GM12878 (cell line): ENCODE results near the gene MAPKAP1. TPM values are rescaled to one million over a fixed set of nuclear protein-coding genes. Genes with fewer than 3 reads are reported as not detected.

Experiments
- ATAC-seq: fragments of 200-7000 bp; cut with Tn5 transposase; 3 replicates; pipeline ENCODE4 v1.9.1; 2020; ENCODE audit warnings: mild to moderate bottlenecking, moderate library complexity
- BruUV-seq: library from RNA; stranded (reverse); fragments of 400-500 nt; replicated peaks from 2 replicates; lab custom pipeline; 2021; lab: Mats Ljungman, UMichigan
- CTCF ChIA-PET: fragments of 300-600 bp; sonication (Branson Sonifier 250); formaldehyde crosslinking; extraction: SDS; loops from one replicate; lab custom pipeline; 2021; ENCODE audit warnings: inconsistent platforms; lab: Yijun Ruan, JAX
- POLR2A ChIA-PET: fragments of 350-600 bp; formaldehyde crosslinking; extraction: SDS; loops from one replicate; lab custom pipeline; 2021; ENCODE audit warnings: inconsistent platforms; lab: Charles Lee
- RAD21 ChIA-PET: fragments of 300-600 bp; sonication (Branson Sonifier 250); formaldehyde crosslinking; loops from one replicate; lab custom pipeline; 2023; ENCODE audit warnings: antibody characterized with exemption; ENCODE audit not compliant: unreplicated experiment; lab: Charles Lee
- SMC1A ChIA-PET: fragments of 300-600 bp; sonication (Branson Sonifier 250); formaldehyde crosslinking; loops from one replicate; lab custom pipeline; 2023; ENCODE audit not compliant: unreplicated experiment, uncharacterized antibody; lab: Charles Lee
- DNase-seq: peaks from one replicate; pipeline ENCODE4 v3.0.0-alpha.2; 2011; ENCODE audit warnings: low read depth, low spot score
- FAIRE-seq: peaks from 3 replicates; lab custom pipeline; 2011; peaks lifted over from hg19 to GRCh38; lab: Jason Lieb, UNC
- H2AFZ ChIP-seq: 2 replicates; pipeline ENCODE4 v1.6.0; 2011; ENCODE audit warnings: low read depth, low read length, control low read depth; ENCODE audit not compliant: control insufficient read depth
- H3K27ac ChIP-seq: 2 replicates; pipeline ENCODE4 v1.5.1; 2011; ENCODE audit warnings: control low read depth; ENCODE audit not compliant: control insufficient read depth, insufficient read depth
- H3K27me3 ChIP-seq, 2 experiments: replicated peaks in 1 of 2; 2 replicates each; pipeline versions ENCODE4 v1.6.0 to v1.6.1; 2011; ENCODE audit warnings: low read length in 1 of 2; ENCODE audit not compliant: control insufficient read depth in 2 of 2, insufficient read depth in 2 of 2
- H3K36me3 ChIP-seq, 2 experiments: 2 replicates each; pipeline ENCODE4 v1.5.1; 2011; ENCODE audit warnings: low read length in 1 of 2; ENCODE audit not compliant: control insufficient read depth in 2 of 2, insufficient read depth in 2 of 2
- H3K4me1 ChIP-seq: 2 replicates; pipeline ENCODE4 v1.6.1; 2011; ENCODE audit warnings: mild to moderate bottlenecking, low read length, moderate library complexity, mixed read lengths; ENCODE audit not compliant: control insufficient read depth, insufficient read depth
- H3K4me2 ChIP-seq: 2 replicates; pipeline ENCODE4 v1.6.0; 2011; ENCODE audit warnings: control low read depth; ENCODE audit not compliant: control insufficient read depth, insufficient read depth
- H3K4me3 ChIP-seq: fragments of 200-600 bp; sonication (generic); 2 replicates; pipeline ENCODE4 v1.5.1; 2016
- H3K79me2 ChIP-seq: 2 replicates; pipeline ENCODE4 v1.6.0; 2011; ENCODE audit warnings: low read length; ENCODE audit not compliant: control insufficient read depth, insufficient read depth
- H3K9ac ChIP-seq: 2 replicates; pipeline ENCODE4 v1.8.0; 2011; ENCODE audit warnings: low read length, control low read depth, mixed read lengths; ENCODE audit not compliant: control insufficient read depth, insufficient read depth
- H3K9me3 ChIP-seq: replicated peaks from 3 replicates; pipeline ENCODE4 v1.5.1; 2011; ENCODE audit warnings: mild to moderate bottlenecking, low read length; ENCODE audit not compliant: control insufficient read depth, insufficient read depth
- H4K20me1 ChIP-seq: 2 replicates; pipeline ENCODE4 v1.6.0; 2011; ENCODE audit not compliant: control insufficient read depth, insufficient read depth
- ATF2 ChIP-seq: IDR thresholded peaks from 2 replicates; pipeline ENCODE4 v1.6.1; 2012; ENCODE audit warnings: low read length, inconsistent platforms
- CBX3 ChIP-seq: fragments of 200-600 bp; sonication (generic); IDR thresholded peaks from 2 replicates; pipeline ENCODE4 v1.6.1; 2016; ENCODE audit warnings: low read depth, borderline replicate concordance
- CEBPZ ChIP-seq: fragments of 150-350 bp; IDR thresholded peaks from 2 replicates; pipeline ENCODE4 v1.6.1; 2016; ENCODE audit warnings: low read depth, low read length
- IRF5 ChIP-seq: fragments of 450-650 bp; IDR thresholded peaks from 2 replicates; pipeline ENCODE4 v1.6.1; 2017; ENCODE audit warnings: borderline replicate concordance
- JUND ChIP-seq: IDR thresholded peaks from 2 replicates; pipeline ENCODE4 v1.6.1; 2012; ENCODE audit warnings: low read depth, mild to moderate bottlenecking, low read length, improper control_type of control experiment, moderate library complexity
- MTA2 ChIP-seq: fragments of 450-650 bp; IDR thresholded peaks from 2 replicates; pipeline ENCODE4 v1.6.1; 2016; ENCODE audit warnings: low read depth, mild to moderate bottlenecking, moderate library complexity
- POLR2A ChIP-seq: IDR thresholded peaks from 2 replicates; pipeline ENCODE4 v1.6.1; 2011; ENCODE audit warnings: low read depth, mild to moderate bottlenecking, low read length
- RB1 ChIP-seq: fragments of 450-650 bp; formaldehyde crosslinking; IDR thresholded peaks from 2 replicates; pipeline ENCODE4 v1.6.1; 2017; ENCODE audit warnings: mild to moderate bottlenecking, borderline replicate concordance
- RBBP5 ChIP-seq: fragments of 200-600 bp; sonication (generic); conservative IDR thresholded peaks from 2 replicates; pipeline ENCODE4 v1.6.1; 2016
- RCOR1 ChIP-seq: conservative IDR thresholded peaks from 2 replicates; pipeline ENCODE4 v1.6.1; 2012; ENCODE audit warnings: low read depth, low read length, improper control_type of control experiment
- STAT1 ChIP-seq: fragments of 450-650 bp; conservative IDR thresholded peaks from 2 replicates; pipeline ENCODE4 v1.6.1; 2014; ENCODE audit warnings: antibody characterized with exemption, mild to moderate bottlenecking
- USF1 ChIP-seq: IDR thresholded peaks from 2 replicates; pipeline ENCODE4 v1.6.1; 2011; ENCODE audit warnings: borderline replicate concordance, low read depth, mild to moderate bottlenecking, moderate library complexity, mixed read lengths, low read length; ENCODE audit not compliant: insufficient read depth; ENCODE audit errors: extremely low read length
- ZBTB33 ChIP-seq: fragments of 450-650 bp; IDR thresholded peaks from 2 replicates; pipeline ENCODE4 v1.6.1; 2017; ENCODE audit warnings: mild to moderate bottlenecking
- WGBS: methylation state at CpG from one replicate; pipeline ENCODE4 v1.1.6; 2016; ENCODE audit warnings: low lambda C conversion rate; ENCODE audit not compliant: insufficient replicate concordance, insufficient coverage; ENCODE audit errors: missing lambda C conversion rate; 5-methylcytosine and 5-hydroxymethylcytosine counted together
- in situ Hi-C: fragments of 300-500 bp; cut with MboI; formaldehyde crosslinking; loops from 9 replicates; pipeline ENCODE4 v1.14.3; 2018; ENCODE audit warnings: mixed read lengths
- intact Hi-C: fragments of 100-400 bp; cut with micrococcal nuclease; formaldehyde crosslinking; loops from one replicate; pipeline ENCODE4 v1.14.2; 2022; ENCODE audit not compliant: unreplicated experiment
- polyA plus RNA-seq, 11 experiments: library from polyadenylated mRNA; depleted of rRNA in 4 of 11; unstranded in 6 of 11; stranded (reverse) in 5 of 11; fragments of >200 nt; fragmentation: Nextera tagmentation in 4 of 11; fragmentation: Illumina TruSeq in 1 of 11; extraction: Ambion mirVana in 4 of 11; extraction: Trizol in 1 of 11; gene quantifications; 1 replicate in 1 of 11; 2 replicates in 10 of 11; pipeline versions ENCODE4 v1.2.1 to v1.2.3, GENCODE V29; 2011 to 2016; ENCODE audit warnings: inconsistent platforms in 2 of 11, missing spikeins in 2 of 11, low read depth in 1 of 11
- total RNA-seq, 4 experiments: library from RNA; depleted of rRNA in 3 of 4; stranded (reverse); fragments of >200 nt in 3 of 4; fragmentation: Illumina TruSeq in 1 of 4; extraction: Trizol in 1 of 4; gene quantifications; 2 replicates each; pipeline versions ENCODE4 v1.2.1 to v1.2.3, GENCODE V29; 2013 to 2021

MAPKAP1 gene
- total and polyA plus RNA-seq, 10 of the 15 experiments (the other 5 are each of a cell fraction or from before 2014, with no cell fraction given) = 5.1 to 188 (median 105) TPM

- TF ChIP-seq CEBPZ (no peak), CBX3 (no peak)
- TF ChIP-seq, all 136 proteins: peak for 0
Measured at GRCh38 chr9:125626187-125626586, 80.8 kb downstream of the MAPKAP1 start (continued).

- Histone ChIP-seq H3K9ac (no peak overlapping the region), H3K4me2 (no peak overlapping the region), H3K9me3 (no peaks in the 10 kb centered on the region), H4K20me1 (no peaks in the 10 kb centered on the region), H3K36me3 (no peaks in the 10 kb centered on the region; a peak in 1 of 4 replicates), H3K27me3 (no peaks in the 10 kb centered on the region), H3K27ac (no peak overlapping the region), H2AFZ (no peak overlapping the region), H3K4me3 (no peak overlapping the region), H3K4me1 (peaks cover 3% of the 10 kb centered on the region; the same call in 1 of the 2 replicates), H3K79me2 (peaks cover 28% of the 10 kb centered on the region)
- BruUV-seq = no TSS peak
- ChIA-PET RAD21 (no interaction called here), CTCF (interaction anchor here (5.0 kb wide), 1 partner anchor 62 kb away, joined by 21 read pairs; no protein-coding TSS in a partner anchor), POLR2A (no interaction called here), SMC1A (interaction anchor here (0.6 kb wide), 1 partner anchor 614 kb away, joined by 3 read pairs; no protein-coding TSS in a partner anchor)
- FAIRE-seq = no peak
- in situ Hi-C loops = no loop called here
- ATAC-seq = no peak
- intact Hi-C loops = no loop called here
- no peak for DNase-seq
- 100% methylated on average over 1 of the region's 1 CpG for WGBS
- TF ChIP-seq STAT1 = no peak
- no peak for TF ChIP-seq MTA2
- TF ChIP-seq RCOR1 = no peak
- no peak for TF ChIP-seq ATF2
- no peak for TF ChIP-seq ZBTB33
- no peak for TF ChIP-seq RB1
- TF ChIP-seq RBBP5 = no peak
- TF ChIP-seq USF1 = no peak
- no peak for TF ChIP-seq JUND
- no peak for TF ChIP-seq POLR2A
- no peak for TF ChIP-seq IRF5
Measured at GRCh38 chr9:125621170-125621569, 85.8 kb downstream of the MAPKAP1 start.
